ENCODE data around the gene MRPS27.
A peak's percentile ranks its signal among the peaks of the same experiment; 100 is the strongest.

Gene MRPS27

GRCh38 chr5:72319976-72320752 lies at the start of gene MRPS27, which contains the start of gene PTCD2:
Gene MRPS27 (minus strand): TSS chr5:72320240. CDS start chr5:72320221, 19 bp downstream.
Gene PTCD2 (plus strand): TSS chr5:72320373. CDS start chr5:72320383, 10 bp downstream.
- Histone ChIP-seq H3K36me3 (ENCODE audit: control insufficient read depth, insufficient read depth, low read length) (peaks cover 20% of the 10 kb centered on the region), H3K4me1 (ENCODE audit: control insufficient read depth, insufficient read depth, low read length) (0 out of 2 replicates have a peak, but pooled peaks cover 3% of the 10 kb centered on the region), H3K4me3 (ENCODE audit: low read depth, low read length) (peak within 1 kb of the TSS; percentile 100), H3K27me3 (ENCODE audit: control insufficient read depth, insufficient read depth, low read length) (no peaks in the 10 kb centered on the region), H3K9me3 (ENCODE audit: control insufficient read depth, insufficient read depth, low read depth, low read length) (no peaks in the 10 kb centered on the region), H3K9ac (ENCODE audit: low read length) (peak within 1 kb of the TSS; percentile 94), H3K27ac (ENCODE audit: low read depth, low read length) (peak within 1 kb of the TSS; percentile 84)

- Histone ChIP-seq H3K4me3 (ENCODE audit: low read depth, low read length) (no peak overlapping the region), H3K9ac (ENCODE audit: low read length) (no peak overlapping the region), H3K4me1 (ENCODE audit: control insufficient read depth, insufficient read depth, low read length) (no peaks in the 10 kb centered on the region), H3K27me3 (ENCODE audit: control insufficient read depth, insufficient read depth, low read length) (no peaks in the 10 kb centered on the region), H3K9me3 (ENCODE audit: control insufficient read depth, insufficient read depth, low read depth, low read length) (peaks cover 3% of the 10 kb centered on the region), H3K27ac (ENCODE audit: low read depth, low read length) (no peak overlapping the region), H3K36me3 (ENCODE audit: control insufficient read depth, insufficient read depth, low read length) (no peaks in the 10 kb centered on the region)
These were observed 49.7 kb upstream of the MRPS27 start for GRCh38 chr5:72369711-72370110.

- Histone ChIP-seq H3K4me1 (ENCODE audit: control insufficient read depth, insufficient read depth, low read length) (no peaks in the 10 kb centered on the region), H3K9me3 (ENCODE audit: control insufficient read depth, insufficient read depth, low read depth, low read length) (peaks cover 3% of the 10 kb centered on the region), H3K36me3 (ENCODE audit: control insufficient read depth, insufficient read depth, low read length) (no peaks in the 10 kb centered on the region), H3K27ac (ENCODE audit: low read depth, low read length) (no peak overlapping the region), H3K4me3 (ENCODE audit: low read depth, low read length) (no peak overlapping the region), H3K9ac (ENCODE audit: low read length) (no peak overlapping the region), H3K27me3 (ENCODE audit: control insufficient read depth, insufficient read depth, low read length) (no peaks in the 10 kb centered on the region)
These were observed 49.3 kb upstream of the MRPS27 start for GRCh38 chr5:72369301-72369700.

GRCh38 chr5:72368271-72368670 lies 48.2 kb upstream of the MRPS27 start:
- Histone ChIP-seq H3K9ac (ENCODE audit: low read length) (no peak overlapping the region), H3K4me1 (ENCODE audit: control insufficient read depth, insufficient read depth, low read length) (peaks cover 4% of the 10 kb centered on the region), H3K27ac (ENCODE audit: low read depth, low read length) (no peak overlapping the region)

GRCh38 chr5:72366324-72366976 lies 46.4 kb upstream of the MRPS27 start:
- Histone ChIP-seq H3K4me1 (ENCODE audit: control insufficient read depth, insufficient read depth, low read length) (peaks cover 13% of the 10 kb centered on the region), H3K4me3 (ENCODE audit: low read depth, low read length) (no peak overlapping the region), H3K9ac (ENCODE audit: low read length) (no peak overlapping the region), H3K27me3 (ENCODE audit: control insufficient read depth, insufficient read depth, low read length) (no peaks in the 10 kb centered on the region), H3K27ac (ENCODE audit: low read depth, low read length) (no peak overlapping the region), H3K9me3 (ENCODE audit: control insufficient read depth, insufficient read depth, low read depth, low read length) (peaks cover 3% of the 10 kb centered on the region), H3K36me3 (ENCODE audit: control insufficient read depth, insufficient read depth, low read length) (peaks cover 8% of the 10 kb centered on the region)

More at GRCh38 chr5:72368271-72368670, 48.2 kb upstream of the MRPS27 start:
- no peaks in the 10 kb centered on the region for H3K27me3 ChIP-seq (ENCODE audit: control insufficient read depth, insufficient read depth, low read length)
- peaks cover 3% of the 10 kb centered on the region for H3K9me3 ChIP-seq (ENCODE audit: control insufficient read depth, insufficient read depth, low read depth, low read length)
- no peak overlapping the region for H3K4me3 ChIP-seq (ENCODE audit: low read depth, low read length)
- H3K36me3 ChIP-seq (ENCODE audit: control insufficient read depth, insufficient read depth, low read length): no peaks in the 10 kb centered on the region

GRCh38 chr5:72364951-72365350 lies 44.9 kb upstream of the MRPS27 start:
- Histone ChIP-seq H3K9me3 (ENCODE audit: control insufficient read depth, insufficient read depth, low read depth, low read length) (no peaks in the 10 kb centered on the region), H3K36me3 (ENCODE audit: control insufficient read depth, insufficient read depth, low read length) (peaks cover 19% of the 10 kb centered on the region), H3K4me3 (ENCODE audit: low read depth, low read length) (no peak overlapping the region), H3K9ac (ENCODE audit: low read length) (no peak overlapping the region), H3K4me1 (ENCODE audit: control insufficient read depth, insufficient read depth, low read length) (peaks cover 13% of the 10 kb centered on the region), H3K27me3 (ENCODE audit: control insufficient read depth, insufficient read depth, low read length) (no peaks in the 10 kb centered on the region), H3K27ac (ENCODE audit: low read depth, low read length) (no peak overlapping the region)

- Histone ChIP-seq H3K9me3 (ENCODE audit: control insufficient read depth, insufficient read depth, low read depth, low read length) (no peaks in the 10 kb centered on the region), H3K27me3 (ENCODE audit: control insufficient read depth, insufficient read depth, low read length) (no peaks in the 10 kb centered on the region)
These were observed 44.1 kb upstream of the MRPS27 start for GRCh38 chr5:72364171-72364570.

GRCh38 chr5:72363166-72363802 lies 43.2 kb upstream of the MRPS27 start:
- H3K9me3 ChIP-seq (ENCODE audit: control insufficient read depth, insufficient read depth, low read depth, low read length): no peaks in the 10 kb centered on the region
- H3K4me1 ChIP-seq (ENCODE audit: control insufficient read depth, insufficient read depth, low read length): peaks cover 13% of the 10 kb centered on the region
- no peaks in the 10 kb centered on the region for H3K27me3 ChIP-seq (ENCODE audit: control insufficient read depth, insufficient read depth, low read length)
- H3K4me3 ChIP-seq (ENCODE audit: low read depth, low read length): peak overlapping the region; percentile 19; the same call in 1 of the 2 replicates
- H3K36me3 ChIP-seq (ENCODE audit: control insufficient read depth, insufficient read depth, low read length): peaks cover 35% of the 10 kb centered on the region
- H3K9ac ChIP-seq (ENCODE audit: low read length): peak overlapping the region; percentile 7
- H3K27ac ChIP-seq (ENCODE audit: low read depth, low read length): peak overlapping the region; percentile 82

More at GRCh38 chr5:72364171-72364570, 44.1 kb upstream of the MRPS27 start:
- peaks cover 27% of the 10 kb centered on the region for H3K36me3 ChIP-seq (ENCODE audit: control insufficient read depth, insufficient read depth, low read length)
- peaks cover 13% of the 10 kb centered on the region for H3K4me1 ChIP-seq (ENCODE audit: control insufficient read depth, insufficient read depth, low read length)
- H3K27ac ChIP-seq (ENCODE audit: low read depth, low read length): peak overlapping the region; percentile 82
- no peak overlapping the region for H3K9ac ChIP-seq (ENCODE audit: low read length)
- no peak overlapping the region for H3K4me3 ChIP-seq (ENCODE audit: low read depth, low read length)

GRCh38 chr5:72359886-72360285 lies 39.8 kb upstream of the MRPS27 start:
- Histone ChIP-seq H3K27me3 (ENCODE audit: control insufficient read depth, insufficient read depth, low read length) (no peaks in the 10 kb centered on the region), H3K36me3 (ENCODE audit: control insufficient read depth, insufficient read depth, low read length) (peaks cover 38% of the 10 kb centered on the region), H3K4me1 (ENCODE audit: control insufficient read depth, insufficient read depth, low read length) (peaks cover 13% of the 10 kb centered on the region), H3K4me3 (ENCODE audit: low read depth, low read length) (no peak overlapping the region), H3K9me3 (ENCODE audit: control insufficient read depth, insufficient read depth, low read depth, low read length) (no peaks in the 10 kb centered on the region), H3K9ac (ENCODE audit: low read length) (no peak overlapping the region), H3K27ac (ENCODE audit: low read depth, low read length) (no peak overlapping the region)

GRCh38 chr5:72358925-72359324 lies 38.9 kb upstream of the MRPS27 start:
- no peak overlapping the region for H3K27ac ChIP-seq (ENCODE audit: low read depth, low read length)
- no peaks in the 10 kb centered on the region for H3K27me3 ChIP-seq (ENCODE audit: control insufficient read depth, insufficient read depth, low read length)
- no peaks in the 10 kb centered on the region for H3K9me3 ChIP-seq (ENCODE audit: control insufficient read depth, insufficient read depth, low read depth, low read length)
- H3K4me3 ChIP-seq (ENCODE audit: low read depth, low read length): no peak overlapping the region
- H3K4me1 ChIP-seq (ENCODE audit: control insufficient read depth, insufficient read depth, low read length): peaks cover 13% of the 10 kb centered on the region
- H3K36me3 ChIP-seq (ENCODE audit: control insufficient read depth, insufficient read depth, low read length): peaks cover 38% of the 10 kb centered on the region
- H3K9ac ChIP-seq (ENCODE audit: low read length): no peak overlapping the region

- Histone ChIP-seq H3K9ac (ENCODE audit: low read length) (no peak overlapping the region), H3K4me1 (ENCODE audit: control insufficient read depth, insufficient read depth, low read length) (no peaks in the 10 kb centered on the region), H3K36me3 (ENCODE audit: control insufficient read depth, insufficient read depth, low read length) (peaks cover 32% of the 10 kb centered on the region), H3K27me3 (ENCODE audit: control insufficient read depth, insufficient read depth, low read length) (no peaks in the 10 kb centered on the region), H3K27ac (ENCODE audit: low read depth, low read length) (no peak overlapping the region), H3K9me3 (ENCODE audit: control insufficient read depth, insufficient read depth, low read depth, low read length) (no peaks in the 10 kb centered on the region), H3K4me3 (ENCODE audit: low read depth, low read length) (no peak overlapping the region)
These were observed 36.3 kb upstream of the MRPS27 start for GRCh38 chr5:72356361-72356760.

Data from HUES6 (cell line).